DOHH2 (cell line): ENCODE measurements around the gene TBL1X.

ENCODE experiments used
- CTCF ChIP-seq: fragments of 200-600 bp; sonication (generic); IDR thresholded peaks from one replicate; pipeline ENCODE4 v1.5.1; 2014; ENCODE audit warnings: antibody characterized with exemption, mild to moderate bottlenecking, low read depth, low read length; ENCODE audit not compliant: poor library complexity, severe bottlenecking
- EZH2phosphoT487 ChIP-seq: fragments of 200-600 bp; sonication (generic); IDR thresholded peaks from 2 replicates; pipeline ENCODE4 v1.6.1; 2017; ENCODE audit warnings: borderline replicate concordance, mild to moderate bottlenecking, antibody characterized with exemption, low read length, moderate library complexity, mixed read lengths

GRCh38 chrX:9429767-9430166 lies 35.1 kb upstream of the TBL1X start:
- TF ChIP-seq CTCF (no peak), EZH2phosphoT487 (no peak)
